ENCODE measurements around the gene PWP1. TPM values are rescaled to one million over a fixed set of nuclear protein-coding genes. Genes with fewer than 3 reads are reported as not detected.

PWP1 gene
- total and polyA plus RNA-seq, 2 donors (not counting 1 experiment from before 2014, with no cell fraction given), result 51.2 to 63.5 TPM

DNA sequence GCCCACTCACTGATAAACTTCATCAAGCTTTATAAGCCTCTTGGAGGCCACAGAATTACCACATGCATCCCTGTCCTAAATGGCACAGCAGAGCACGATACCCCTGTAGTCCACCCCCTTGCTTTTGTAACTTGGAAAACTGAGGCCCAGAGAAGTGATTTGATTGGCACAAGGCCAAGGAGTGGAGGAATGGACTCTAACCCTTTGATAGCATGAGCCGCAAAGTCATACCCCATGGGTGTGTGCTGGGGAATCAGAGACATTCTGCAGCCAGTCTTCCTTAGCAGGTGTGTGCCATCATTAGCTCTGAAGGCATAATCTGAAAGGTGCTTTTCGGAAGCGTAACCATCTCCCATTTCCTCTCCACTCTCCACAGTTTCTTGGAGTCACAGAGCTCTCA lies 28.5 kb upstream of the PWP1 start:
- TF ChIP-seq EZH2 (IDR thresholded peaks at IDR 0.05; ENCODE audit: borderline replicate concordance, insufficient read depth, low read depth, low read length, poor library complexity, severe bottlenecking), result no peak
- TF ChIP-seq, protein P1, sequence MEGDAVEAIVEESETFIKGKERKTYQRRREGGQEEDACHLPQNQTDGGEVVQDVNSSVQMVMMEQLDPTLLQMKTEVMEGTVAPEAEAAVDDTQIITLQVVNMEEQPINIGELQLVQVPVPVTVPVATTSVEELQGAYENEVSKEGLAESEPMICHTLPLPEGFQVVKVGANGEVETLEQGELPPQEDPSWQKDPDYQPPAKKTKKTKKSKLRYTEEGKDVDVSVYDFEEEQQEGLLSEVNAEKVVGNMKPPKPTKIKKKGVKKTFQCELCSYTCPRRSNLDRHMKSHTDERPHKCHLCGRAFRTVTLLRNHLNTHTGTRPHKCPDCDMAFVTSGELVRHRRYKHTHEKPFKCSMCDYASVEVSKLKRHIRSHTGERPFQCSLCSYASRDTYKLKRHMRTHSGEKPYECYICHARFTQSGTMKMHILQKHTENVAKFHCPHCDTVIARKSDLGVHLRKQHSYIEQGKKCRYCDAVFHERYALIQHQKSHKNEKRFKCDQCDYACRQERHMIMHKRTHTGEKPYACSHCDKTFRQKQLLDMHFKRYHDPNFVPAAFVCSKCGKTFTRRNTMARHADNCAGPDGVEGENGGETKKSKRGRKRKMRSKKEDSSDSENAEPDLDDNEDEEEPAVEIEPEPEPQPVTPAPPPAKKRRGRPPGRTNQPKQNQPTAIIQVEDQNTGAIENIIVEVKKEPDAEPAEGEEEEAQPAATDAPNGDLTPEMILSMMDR (IDR thresholded peaks at IDR 0.05), result no peak
- H3K9me3 ChIP-seq (ENCODE audit: control extremely low read depth in 1 of 3, control insufficient read depth in 2 of 3, insufficient read depth in 1 of 3, low read length in 2 of 3), result no peaks in the 10 kb centered on the region
- no peak overlapping the region for H3K27ac ChIP-seq (ENCODE audit: low read length in 2 of 2)
- H3K27me3 ChIP-seq (replicated peaks in 1 of 4; ENCODE audit: control extremely low read depth in 1 of 4, control insufficient read depth in 3 of 4, insufficient read depth in 4 of 4, low read length in 3 of 4), result no peaks in the 10 kb centered on the region
- H3K27me3 Mint-ChIP-seq, result peaks cover under 1% of the 10 kb centered on the region
- H3K4me3 ChIP-seq (ENCODE audit: control extremely low read depth in 1 of 5, extremely low read depth in 1 of 5, insufficient read depth in 1 of 5, low read depth in 2 of 5, low read length in 4 of 5), result no peak overlapping the region
- no peaks in the 10 kb centered on the region for H4K20me1 ChIP-seq (ENCODE audit: control insufficient read depth, insufficient read depth, low read length, poor library complexity, severe bottlenecking)
- no peaks in the 10 kb centered on the region for H3K79me2 ChIP-seq (ENCODE audit: control insufficient read depth, insufficient read depth, low read length)
- H3K4me1 ChIP-seq (ENCODE audit: control insufficient read depth in 2 of 2, insufficient read depth in 2 of 2, low read length in 2 of 2), result no peaks in the 10 kb centered on the region
- H3K9me3 Mint-ChIP-seq (ENCODE audit: insufficient read depth), result no peaks in the 10 kb centered on the region
- H3K36me3 ChIP-seq (replicated peaks in 1 of 2; ENCODE audit: control extremely low read depth in 1 of 2, control insufficient read depth in 1 of 2, extremely low read depth in 1 of 2, insufficient read depth in 2 of 2, low read length in 1 of 2), result no peaks in the 10 kb centered on the region
- H3K9ac ChIP-seq (ENCODE audit: low read length), result no peak overlapping the region
- intact Hi-C loops (cut with micrococcal nuclease), result no loop called here
- 100% methylated on average over 3 of the region's 4 CpGs for WGBS (ENCODE audit: insufficient coverage)
- no peak overlapping the region for H2AFZ ChIP-seq (ENCODE audit: insufficient read depth, low read depth, low read length, poor library complexity, severe bottlenecking)
- H3K4me1 Mint-ChIP-seq, result no peaks in the 10 kb centered on the region
- no peak overlapping the region for H3K4me2 ChIP-seq (replicated peaks; ENCODE audit: low read depth, low read length, poor library complexity, severe bottlenecking)
- ChIA-PET POLR2A (no interaction called here), CTCF (interaction anchor here (2.6 kb wide), 1 partner anchor 19 kb away, joined by 8 read pairs; no protein-coding TSS in a partner anchor)
- ATAC-seq (ENCODE audit: low read depth) (no peak), DNase-seq (no peak)
- H3K27ac Mint-ChIP-seq, result no peak overlapping the region
- no peak overlapping the region for H3K4me3 Mint-ChIP-seq

DNA sequence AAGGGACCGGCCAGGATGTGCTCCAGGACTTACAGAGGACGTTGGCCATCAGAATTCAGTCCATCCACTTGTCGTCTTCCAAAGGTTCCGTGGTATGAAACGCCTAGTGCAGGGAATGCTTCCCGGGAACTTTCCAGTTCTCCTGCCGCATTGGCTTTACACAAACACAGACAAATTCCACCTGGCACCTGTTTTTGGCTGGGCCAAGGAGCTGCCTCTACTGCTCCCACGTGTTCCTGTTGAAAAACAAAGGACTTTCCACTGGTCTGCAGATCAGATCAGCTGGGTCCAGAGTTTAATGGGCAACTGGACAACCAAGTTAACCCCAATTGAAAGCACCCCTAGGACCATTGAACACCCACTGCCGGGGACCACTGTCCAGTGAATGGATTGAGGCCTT lies 28.0 kb upstream of the PWP1 start:
- H2AFZ ChIP-seq (ENCODE audit: insufficient read depth, low read depth, low read length, poor library complexity, severe bottlenecking), result no peak overlapping the region
- no peak overlapping the region for H3K27ac ChIP-seq (ENCODE audit: low read length in 2 of 2)
- no peaks in the 10 kb centered on the region for H3K36me3 ChIP-seq (replicated peaks in 1 of 2; ENCODE audit: control extremely low read depth in 1 of 2, control insufficient read depth in 1 of 2, extremely low read depth in 1 of 2, insufficient read depth in 2 of 2, low read length in 1 of 2)
- H3K4me2 ChIP-seq (replicated peaks; ENCODE audit: low read depth, low read length, poor library complexity, severe bottlenecking), result no peak overlapping the region
- no peaks in the 10 kb centered on the region for H3K27me3 ChIP-seq (replicated peaks in 1 of 4; ENCODE audit: control extremely low read depth in 1 of 4, control insufficient read depth in 3 of 4, insufficient read depth in 4 of 4, low read length in 3 of 4)
- H3K4me3 ChIP-seq (ENCODE audit: control extremely low read depth in 1 of 5, extremely low read depth in 1 of 5, insufficient read depth in 1 of 5, low read depth in 2 of 5, low read length in 4 of 5), result no peak overlapping the region
- Mint-ChIP-seq H3K27ac (no peak overlapping the region), H3K9me3 (ENCODE audit: insufficient read depth) (no peaks in the 10 kb centered on the region), H3K4me1 (no peaks in the 10 kb centered on the region), H3K4me3 (no peak overlapping the region), H3K27me3 (peaks cover 4% of the 10 kb centered on the region)
- ChIA-PET POLR2A (no interaction called here), CTCF (interaction anchor here (2.6 kb wide), 1 partner anchor 18 kb away, joined by 8 read pairs; no protein-coding TSS in a partner anchor)
- DNase-seq (no peak), ATAC-seq (ENCODE audit: low read depth) (no peak)
- 94% methylated on average over 8 of the region's 9 CpGs for WGBS (ENCODE audit: insufficient coverage)
- no peaks in the 10 kb centered on the region for H3K4me1 ChIP-seq (ENCODE audit: control insufficient read depth in 2 of 2, insufficient read depth in 2 of 2, low read length in 2 of 2)
- intact Hi-C loops (cut with micrococcal nuclease), result no loop called here
- H3K9ac ChIP-seq (ENCODE audit: low read length), result no peak overlapping the region
- TF ChIP-seq EZH2 (IDR thresholded peaks at IDR 0.05; ENCODE audit: borderline replicate concordance, insufficient read depth, low read depth, low read length, poor library complexity, severe bottlenecking), result no peak
- no peaks in the 10 kb centered on the region for H4K20me1 ChIP-seq (ENCODE audit: control insufficient read depth, insufficient read depth, low read length, poor library complexity, severe bottlenecking)
- H3K79me2 ChIP-seq (ENCODE audit: control insufficient read depth, insufficient read depth, low read length), result no peaks in the 10 kb centered on the region
- H3K9me3 ChIP-seq (ENCODE audit: control extremely low read depth in 1 of 3, control insufficient read depth in 2 of 3, insufficient read depth in 1 of 3, low read length in 2 of 3), result no peaks in the 10 kb centered on the region
